GM18519 (cell line): ENCODE data around the gene ACVR1B.

Experiments used
- ATAC-seq: cut with Tn5 transposase; IDR thresholded peaks from one replicate; pipeline ENCODE4 v1.9.1; 2021; ENCODE audit warnings: mild to moderate bottlenecking, moderate library complexity; ENCODE audit not compliant: unreplicated experiment, low FRiP score

Gene ACVR1B

DNA sequence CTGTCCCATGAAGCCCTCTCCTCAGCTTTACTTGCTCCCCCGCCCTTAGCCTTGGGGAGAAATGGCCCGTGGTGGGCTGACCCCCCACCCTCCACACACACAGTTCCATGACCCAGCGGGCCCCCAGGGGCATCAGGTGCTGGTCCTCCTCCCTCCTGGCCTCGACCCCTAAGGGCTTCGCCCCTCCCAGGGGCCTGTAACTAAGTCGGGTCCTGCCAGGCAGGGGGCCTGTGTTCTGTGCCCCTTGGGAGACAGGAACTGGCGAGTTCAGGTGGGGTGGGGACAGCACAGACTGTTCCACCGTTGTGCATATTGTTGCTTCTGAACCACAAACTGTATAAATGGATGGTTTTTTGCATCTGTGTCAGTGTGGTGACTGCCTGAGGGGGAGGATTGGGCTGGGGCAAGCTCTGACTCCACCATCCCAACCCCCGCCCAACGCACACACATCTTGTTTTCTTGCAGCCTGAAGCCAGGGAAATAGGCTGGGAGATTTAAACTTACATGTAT, 64.1 kb downstream of the ACVR1B start:
- ATAC-seq = no peak

DNA sequence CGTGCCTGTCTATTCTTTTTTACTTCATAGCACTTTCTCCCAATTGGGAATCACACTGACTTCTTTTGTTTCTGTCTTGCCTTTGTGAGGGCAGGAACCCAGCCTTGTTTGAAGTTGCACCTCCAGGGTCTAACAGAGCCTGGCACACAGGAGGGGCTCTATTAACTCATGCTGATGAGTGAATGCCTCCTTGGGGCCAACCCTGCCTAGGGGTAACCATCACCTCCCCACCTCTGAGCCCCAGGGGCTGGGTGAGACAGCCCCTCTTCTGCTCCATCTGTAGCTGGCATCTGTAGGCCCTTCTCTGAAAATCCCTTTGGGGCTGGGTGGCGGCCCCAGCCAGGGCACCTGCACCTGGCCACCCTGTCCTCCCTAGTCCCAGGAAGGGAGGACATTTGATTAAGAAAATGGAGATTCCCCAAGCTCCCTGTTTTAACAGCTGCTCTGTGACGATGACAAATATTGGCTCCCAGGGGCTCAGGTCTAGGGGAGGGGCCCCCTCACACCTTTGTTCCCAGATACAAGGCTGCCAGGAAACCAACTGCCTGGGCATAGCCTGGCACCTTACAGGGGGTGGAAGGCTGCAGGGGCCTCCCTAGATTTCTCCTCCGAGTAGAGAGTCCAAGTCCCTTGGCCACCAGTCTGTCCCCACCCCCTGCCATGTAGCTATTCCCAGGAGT, 67.1 kb downstream of the ACVR1B start:
- ATAC-seq = no peak

DNA sequence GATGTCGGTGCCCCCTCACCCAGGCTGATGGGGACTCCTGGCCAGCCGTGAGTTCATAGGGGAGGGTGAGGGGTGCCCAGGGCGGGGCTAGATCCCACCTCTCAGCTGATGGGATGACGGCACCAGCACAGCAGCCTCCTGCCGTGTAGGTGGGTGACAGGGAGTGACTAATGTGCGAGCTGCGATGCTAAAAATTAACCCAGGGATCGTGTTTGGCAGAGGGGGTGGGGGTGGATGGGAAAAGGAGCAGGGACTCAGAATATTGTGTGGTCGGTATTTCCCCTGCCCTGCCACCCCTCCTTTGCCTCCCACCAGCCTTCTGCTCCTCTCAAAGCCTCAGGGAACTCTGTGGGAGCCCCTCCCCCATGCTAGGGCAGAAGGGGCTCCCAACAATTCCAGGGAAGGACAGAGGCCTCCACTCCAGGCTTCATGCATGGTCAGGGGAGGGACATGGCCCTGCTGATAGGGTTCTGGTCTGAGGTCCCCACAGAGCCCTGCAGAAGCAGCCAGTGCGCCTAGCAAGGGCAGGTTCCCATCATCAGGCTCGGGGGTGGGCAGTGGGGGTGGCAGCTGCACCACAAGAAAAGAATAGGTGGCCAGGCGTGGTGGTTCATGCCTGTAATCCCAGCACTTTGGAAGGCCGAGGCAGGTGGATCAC, 67.7 kb downstream of the ACVR1B start:
- no peak for ATAC-seq

DNA sequence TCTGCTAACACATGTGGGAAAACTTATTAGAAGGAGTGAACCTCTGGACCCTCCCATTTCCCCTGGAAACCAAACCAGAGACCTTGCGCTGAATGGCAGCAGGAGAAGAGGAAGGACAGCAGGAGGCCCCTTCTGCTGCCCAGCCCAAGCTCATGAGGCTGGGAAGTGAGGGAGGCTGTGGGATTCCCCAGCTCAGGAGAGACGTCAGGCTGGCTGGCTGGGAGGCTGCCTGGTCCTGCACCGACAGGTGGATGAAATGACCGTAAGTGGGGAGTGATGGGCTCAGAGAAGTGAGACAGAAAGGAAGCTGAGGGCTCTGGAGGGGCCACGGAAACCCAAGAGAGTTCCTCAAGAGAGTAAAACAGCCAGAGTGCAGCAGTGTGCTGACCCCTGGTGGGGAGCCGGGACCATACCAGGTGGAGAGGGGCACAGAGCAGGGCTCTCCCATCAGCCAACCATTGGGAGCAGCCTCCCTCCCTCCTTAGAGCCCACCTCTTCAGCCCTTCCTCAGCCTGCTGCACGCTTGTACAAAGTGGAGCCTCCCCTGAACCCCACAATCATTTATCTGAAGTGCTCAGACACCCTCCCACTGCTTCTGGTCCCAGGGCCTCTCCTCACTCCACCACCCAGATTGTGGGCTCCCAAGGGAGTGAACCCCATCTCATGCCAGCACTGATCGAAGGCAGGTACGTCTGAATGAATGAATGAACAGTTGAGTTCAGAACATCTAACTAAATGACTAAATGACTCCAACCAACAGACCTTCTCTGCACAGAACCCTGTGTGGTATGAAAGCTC, 69.2 kb downstream of the ACVR1B start:
- ATAC-seq = no peak

DNA sequence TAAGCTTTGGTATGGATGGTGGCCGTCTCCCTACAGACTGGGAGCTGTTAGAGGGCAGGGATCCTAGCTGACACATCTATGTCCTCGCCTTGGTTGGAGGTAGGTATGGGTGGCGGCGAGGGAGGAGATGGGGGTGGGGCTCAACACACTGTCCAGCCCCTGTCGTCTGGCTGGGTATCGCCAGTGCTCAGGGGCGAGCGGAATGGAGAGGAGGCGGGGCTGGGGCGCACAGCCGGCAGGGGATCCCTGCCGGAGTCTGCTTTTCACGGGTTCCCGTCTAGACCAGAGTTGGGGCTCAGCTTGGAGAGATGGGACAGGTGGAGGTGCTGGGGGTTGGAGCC, 71.3 kb downstream of the ACVR1B start:
- no peak for ATAC-seq

DNA sequence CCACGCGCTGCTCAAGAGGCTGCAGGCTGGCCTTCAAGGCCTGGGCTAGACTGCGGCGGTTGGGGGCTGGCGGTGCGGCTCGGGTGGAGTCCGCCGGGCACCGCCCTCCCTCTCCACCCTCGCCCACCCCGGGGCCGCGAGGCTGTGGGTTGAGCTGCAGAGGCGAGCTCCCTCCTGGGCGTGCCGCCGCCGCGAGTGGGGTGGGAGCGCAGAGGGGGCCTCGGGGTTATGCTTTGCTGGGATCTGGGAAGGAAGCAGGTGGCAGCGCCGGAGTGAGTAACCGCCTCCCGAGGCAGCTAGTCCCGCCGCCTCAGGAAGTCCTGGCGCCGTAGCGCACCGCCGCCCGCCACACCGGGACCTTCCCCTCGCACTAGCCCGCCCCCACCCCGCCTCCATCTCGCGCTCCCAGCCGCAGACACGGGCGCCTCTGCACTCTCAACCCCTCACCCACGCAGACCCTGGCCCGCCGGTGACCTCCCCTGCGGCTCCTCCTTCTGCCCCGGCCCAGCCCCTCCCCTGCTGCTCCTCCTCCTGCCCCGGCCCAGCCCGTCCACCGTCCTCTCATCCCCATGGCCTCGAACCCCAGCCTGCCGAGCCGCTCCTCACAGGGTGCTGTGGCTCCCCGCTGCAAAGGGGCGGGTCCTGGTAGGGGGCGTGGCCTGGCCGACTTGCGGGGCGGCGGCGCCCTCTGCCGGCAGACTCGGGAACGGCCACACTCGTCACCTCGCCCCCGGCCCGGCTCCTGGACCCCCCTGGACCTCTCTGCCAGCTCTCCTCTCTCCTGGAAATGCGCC, 71.9 kb downstream of the ACVR1B start:
- ATAC-seq = no peak

DNA sequence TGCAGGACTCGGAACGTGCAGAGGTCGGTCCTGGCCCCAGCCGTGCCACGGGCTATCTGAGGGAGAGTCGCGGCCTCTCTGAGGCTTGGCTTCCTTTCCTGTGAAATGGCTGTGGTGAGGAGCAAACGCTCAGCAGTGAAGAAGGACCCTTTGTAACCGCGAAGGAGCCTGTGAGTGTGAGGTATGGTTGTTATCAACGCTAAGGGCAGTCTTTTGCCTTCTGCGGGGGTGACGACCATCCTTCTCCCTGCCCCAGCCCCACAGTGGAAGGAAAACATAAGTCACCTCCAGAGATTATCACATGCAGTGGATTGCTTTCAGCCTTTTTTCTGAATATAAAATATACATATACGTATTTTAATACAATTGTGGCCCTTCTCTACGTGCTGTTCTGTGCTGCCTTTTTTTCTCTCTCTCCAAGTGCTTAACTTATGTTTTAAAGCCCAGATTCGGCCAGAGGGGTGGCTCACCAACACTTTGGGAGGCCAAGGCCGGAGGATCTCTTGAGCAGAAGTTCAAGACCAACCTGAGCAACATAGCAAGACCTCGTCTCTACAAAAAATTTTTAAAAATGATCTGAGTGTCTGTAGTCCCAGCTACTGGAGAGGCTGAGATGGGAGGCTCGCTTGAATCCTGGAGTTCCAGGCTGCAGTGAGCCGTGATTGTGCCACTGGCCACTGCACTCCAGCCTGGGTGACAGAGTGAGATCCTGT, 72.6 kb downstream of the ACVR1B start:
- ATAC-seq = no peak

DNA sequence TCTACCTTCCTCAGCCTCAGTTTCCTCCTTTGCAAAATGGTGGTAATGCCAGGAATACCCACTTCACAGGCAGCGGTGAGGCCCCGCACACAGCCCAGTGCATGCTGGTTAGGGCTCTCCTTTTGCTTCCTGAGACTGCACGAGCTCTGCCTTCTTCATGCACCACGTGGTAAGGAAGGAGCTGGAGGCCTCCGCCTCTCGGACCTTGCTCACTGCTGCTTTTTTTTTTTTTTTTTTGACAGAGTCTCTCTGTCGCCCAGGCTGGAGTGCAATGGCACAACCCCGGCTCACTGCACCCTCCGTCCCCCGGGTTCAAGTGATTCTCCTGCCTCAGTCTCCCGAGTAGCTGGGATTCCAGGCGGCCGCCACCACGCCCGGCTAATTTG, 73.3 kb downstream of the ACVR1B start:
- ATAC-seq = no peak

DNA sequence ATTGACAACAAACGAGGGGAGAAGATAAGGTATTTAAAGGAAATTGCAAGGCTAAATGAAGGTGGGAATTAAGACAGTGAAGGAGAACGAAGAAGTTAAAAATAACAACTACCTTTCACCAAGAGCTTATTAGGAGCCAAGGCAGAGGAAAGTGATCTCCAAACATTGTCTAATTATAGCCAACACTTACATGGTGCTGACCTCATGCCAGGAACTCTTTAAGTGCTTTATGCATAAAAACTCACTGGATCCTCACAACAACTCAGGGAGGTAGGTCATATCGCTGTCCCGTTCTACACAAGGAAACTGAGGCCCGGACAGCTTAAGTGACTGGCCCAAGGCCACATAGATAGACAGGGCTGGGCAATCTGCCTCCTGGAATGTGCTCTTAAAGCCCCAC, 74.8 kb downstream of the ACVR1B start:
- ATAC-seq = no peak

DNA sequence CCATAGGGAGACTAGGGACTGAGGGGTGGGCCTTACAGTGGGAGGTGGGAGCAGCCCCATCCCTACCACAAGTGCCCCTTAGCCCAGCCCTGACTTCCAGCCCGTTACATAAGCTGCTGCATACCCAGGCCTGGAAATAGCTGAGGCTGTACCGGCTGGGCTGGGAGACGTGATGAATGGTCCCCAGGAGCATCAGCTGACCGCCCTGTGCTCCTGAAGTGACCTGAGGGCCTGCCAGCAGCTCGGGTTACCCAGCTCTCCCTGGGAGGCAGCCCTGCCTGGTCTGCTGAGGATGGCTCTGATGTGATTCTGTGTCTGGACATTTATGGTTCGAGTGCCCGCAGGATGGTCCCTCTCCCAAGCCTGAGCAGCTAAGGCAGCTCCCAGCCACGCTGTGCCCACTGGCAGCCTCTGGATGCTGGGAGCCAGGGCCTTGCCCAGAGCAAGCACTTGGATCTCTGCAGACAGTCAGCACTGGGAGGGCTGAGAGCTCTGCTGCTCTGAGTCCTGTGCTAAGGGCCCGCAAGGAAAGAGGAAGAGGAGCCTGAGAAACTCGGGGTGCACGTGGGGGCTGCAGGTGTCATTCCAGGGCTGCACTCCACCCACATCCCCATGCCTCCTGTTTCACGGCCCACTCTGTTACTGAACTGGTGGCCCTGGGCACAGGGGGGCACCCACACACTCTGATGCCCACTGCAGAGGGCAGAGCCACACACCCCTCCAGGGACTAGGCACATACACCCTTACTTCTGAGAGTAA, 75.8 kb downstream of the ACVR1B start:
- no peak for ATAC-seq

DNA sequence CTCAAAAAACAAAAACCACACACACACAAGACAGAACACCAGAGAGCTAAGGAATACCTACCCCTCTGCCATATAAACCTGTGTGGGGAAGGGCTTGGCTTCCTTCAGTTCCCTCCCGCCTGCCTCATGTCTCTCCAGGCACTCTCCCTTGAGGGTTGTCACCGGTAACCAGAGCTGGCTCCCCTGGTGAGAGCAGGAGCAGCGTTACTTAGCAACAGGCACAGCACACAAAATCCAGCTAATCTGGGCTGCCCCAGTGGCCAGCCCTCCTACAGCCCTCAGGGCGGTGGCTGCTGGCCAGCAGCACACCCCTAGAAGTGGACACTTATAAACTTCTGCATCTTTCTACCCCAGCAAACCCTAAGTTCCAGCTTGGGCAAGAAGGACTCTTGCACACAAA, 78.2 kb downstream of the ACVR1B start:
- ATAC-seq = no peak

DNA sequence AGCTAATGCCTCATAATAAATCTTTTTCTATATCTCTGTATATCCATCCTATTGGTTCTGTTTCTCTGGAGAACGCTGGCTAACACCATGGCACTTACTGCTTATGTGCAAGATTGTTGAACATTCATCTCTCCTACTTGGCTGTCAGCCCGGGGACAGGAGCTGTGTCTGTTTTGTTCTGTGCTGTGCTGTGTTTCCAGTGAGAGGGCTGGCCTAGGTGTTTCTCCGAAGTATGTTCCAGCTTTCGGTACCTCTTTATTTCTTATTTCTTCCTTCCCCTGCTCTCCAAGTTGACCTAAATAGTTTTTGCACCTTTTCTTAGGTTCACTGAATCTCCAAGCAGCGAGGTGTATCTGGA, 80.9 kb downstream of the ACVR1B start:
- ATAC-seq = no peak

DNA sequence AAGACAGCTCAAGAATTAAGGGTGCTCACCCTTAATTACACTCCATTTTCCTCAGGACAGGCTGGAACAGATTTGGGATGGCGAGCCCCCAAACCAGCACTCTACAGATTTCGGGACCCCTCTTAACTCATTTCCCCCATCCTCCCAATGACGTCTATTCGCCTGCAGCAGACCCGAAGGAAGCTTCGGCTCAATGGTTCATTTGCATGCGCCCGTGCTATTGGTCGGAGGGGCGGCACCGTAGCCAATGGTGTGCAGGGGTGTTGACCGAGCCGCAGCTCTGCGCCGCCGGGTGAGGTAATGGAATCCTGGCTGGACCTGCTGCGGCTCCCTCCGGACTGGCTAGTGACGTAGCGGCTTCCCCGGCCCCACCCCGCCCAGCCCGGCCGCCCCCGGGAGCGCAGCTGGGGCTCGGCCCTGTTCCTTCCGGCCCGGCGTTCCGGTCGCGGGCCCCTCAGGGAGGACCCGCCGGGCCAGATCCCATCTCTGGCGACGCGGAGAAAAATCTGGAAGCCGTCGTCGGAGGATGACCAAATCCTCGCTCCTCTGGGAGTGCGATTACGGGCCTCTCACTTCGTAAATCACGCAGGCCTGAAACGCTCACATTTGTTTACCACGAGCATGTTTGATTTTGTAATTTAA, 81.4 kb downstream of the ACVR1B start:
- peak; percentile 75 for ATAC-seq

DNA sequence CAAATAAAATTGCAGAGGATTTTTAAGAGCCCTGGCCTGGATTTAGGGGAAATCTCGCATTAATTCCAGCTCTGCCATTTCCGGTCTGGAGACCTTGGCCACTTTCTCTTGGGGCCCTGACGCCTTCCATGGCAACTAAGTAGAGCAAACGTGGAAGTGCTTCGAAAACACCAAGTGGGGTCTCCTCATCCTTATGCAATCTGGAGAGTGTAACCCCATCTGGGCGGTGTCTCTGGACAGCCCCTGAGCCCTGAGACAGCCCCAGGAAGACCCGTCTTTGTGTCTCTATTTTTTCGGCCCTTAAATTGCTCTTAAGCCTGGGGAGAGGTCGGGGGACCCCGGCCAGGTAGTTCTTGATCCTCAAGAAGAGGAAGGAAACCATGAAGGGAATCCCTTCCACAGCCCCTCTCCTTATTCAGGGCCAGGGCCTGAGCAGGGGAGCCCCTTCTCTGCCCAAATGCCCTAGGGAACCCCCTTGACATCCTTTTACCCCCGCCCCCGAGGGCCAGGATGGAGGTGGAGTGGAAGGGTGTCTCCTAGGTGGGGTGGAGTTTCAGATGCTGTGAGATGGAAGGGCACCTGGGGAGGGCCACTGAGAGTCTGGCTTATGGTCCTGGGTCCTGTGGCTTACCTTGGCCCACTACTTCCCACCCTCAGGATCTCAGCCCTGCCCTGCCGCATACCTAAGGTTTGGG, 82.1 kb downstream of the ACVR1B start:
- no peak for ATAC-seq

DNA sequence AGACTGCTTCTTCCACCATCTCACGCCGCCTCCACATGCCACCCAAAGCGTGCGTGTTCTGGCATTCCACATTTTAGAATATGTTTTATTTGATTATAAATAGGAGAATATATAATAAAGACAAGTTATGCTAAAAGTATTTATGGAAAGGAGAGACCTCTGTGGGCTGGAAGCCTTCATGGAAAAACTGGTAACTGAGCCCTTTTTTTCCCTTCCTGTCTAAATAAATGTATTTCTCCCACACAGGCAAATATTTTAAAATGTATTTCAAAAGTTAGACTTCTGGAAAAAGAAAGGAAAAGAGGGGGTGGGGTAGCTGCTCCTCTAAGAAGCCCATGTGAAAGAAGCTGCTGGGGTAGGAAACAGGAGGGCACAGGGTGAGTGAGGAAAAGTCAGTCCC, 83.7 kb downstream of the ACVR1B start:
- no peak for ATAC-seq

DNA sequence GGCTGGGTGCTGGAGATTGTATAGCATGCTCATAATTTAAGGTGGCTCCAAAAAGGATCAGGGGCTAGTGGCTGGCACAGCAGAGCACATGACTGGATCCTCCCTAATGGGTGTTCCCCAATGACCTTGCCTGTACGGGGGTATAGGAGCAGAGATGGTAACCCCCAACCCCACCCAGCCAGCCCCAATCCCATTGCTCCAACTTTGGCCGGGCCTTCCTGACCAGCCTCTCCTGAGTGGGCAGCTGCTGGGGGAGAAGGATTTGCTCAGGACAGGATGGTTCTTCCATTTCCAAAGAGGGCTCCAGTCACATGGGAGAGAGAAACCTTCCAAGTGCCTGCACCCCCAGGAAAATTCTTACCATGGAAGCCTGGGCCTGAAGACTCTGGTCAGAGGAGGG, 84.4 kb downstream of the ACVR1B start:
- no peak for ATAC-seq

DNA sequence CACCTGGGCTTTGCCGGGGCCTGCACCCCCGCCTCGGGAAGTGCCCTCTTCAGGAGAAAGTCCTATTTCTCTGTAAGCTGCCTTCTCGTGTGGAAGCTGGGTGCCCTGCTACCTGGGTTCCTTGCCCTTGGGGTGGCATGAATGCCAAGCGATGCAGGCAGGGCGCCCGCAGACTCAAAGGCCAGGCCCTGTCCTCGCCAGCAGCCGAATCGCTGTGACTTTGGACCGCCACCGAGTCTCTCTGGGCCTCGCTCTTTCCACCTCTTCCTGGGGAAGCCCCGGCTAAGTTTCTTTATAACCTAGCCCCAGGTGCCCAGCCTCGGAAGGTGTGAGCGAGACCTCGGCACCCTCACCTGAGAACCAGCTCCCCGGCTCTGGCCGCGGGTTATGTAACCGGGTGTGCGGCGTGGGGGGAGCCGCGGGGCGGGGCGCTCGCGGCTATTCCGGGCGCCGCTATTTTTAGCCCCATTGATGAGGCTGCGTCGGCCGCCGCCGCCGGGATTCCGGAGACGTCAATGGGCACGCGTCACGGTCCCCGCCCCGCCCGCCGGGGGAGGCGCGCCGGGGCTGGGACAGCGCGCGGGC, 85.2 kb downstream of the ACVR1B start:
- ATAC-seq = no peak

DNA sequence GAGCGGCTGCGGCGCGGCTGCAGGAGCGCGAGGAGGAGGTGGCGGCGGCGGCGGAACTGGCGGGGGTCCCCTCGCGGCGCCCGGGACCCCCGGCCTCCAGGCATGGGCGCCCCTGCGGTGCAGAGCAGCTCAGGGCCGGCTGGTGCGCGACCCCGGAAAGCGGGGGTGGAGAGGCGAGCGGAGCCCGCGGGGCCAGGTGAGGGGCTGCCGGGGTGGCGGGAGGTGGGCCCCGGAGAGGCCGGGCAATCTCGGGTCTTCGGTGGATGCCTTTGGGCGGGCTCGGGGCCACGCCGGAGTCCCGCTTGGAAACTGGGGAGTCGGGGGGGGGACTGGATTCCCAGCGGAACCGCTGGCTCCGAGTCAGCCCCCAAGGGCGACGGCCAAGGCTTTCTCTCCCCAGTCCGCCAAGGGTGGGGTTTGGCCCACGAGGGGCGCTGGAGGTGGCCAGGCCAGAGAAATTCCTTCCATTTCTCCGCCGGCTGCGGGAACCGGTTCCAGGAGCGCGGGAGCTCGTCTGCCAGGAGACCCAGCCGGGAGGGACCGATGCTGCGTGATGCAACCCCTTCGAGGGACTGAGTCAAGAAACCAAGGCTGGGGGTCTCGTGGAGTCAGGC, 85.9 kb downstream of the ACVR1B start:
- no peak for ATAC-seq
